K562 (cell line): ENCODE data around the gene ARHGAP35. TPM values are rescaled to one million over a fixed set of nuclear protein-coding genes. Genes with fewer than 3 reads are reported as not detected.

Experiments
- ATF6 ChIP-seq: sonication (generic); formaldehyde crosslinking; IDR thresholded peaks from 2 replicates; pipeline ENCODE4 v1.4.0; 2020; ENCODE audit warnings: mild to moderate bottlenecking, missing genetic modification reagents
- CCNT2 ChIP-seq: IDR thresholded peaks from 2 replicates; pipeline ENCODE4 v1.6.1; 2011; ENCODE audit warnings: borderline replicate concordance, low read depth, mild to moderate bottlenecking, moderate library complexity, mixed read lengths, low read length; ENCODE audit not compliant: insufficient read length; ENCODE audit errors: extremely low read depth
- E2F1 ChIP-seq: sonication (generic); formaldehyde crosslinking; IDR thresholded peaks from 2 replicates; pipeline ENCODE4 v1.8.1; 2023; ENCODE audit warnings: mild to moderate bottlenecking, missing genetic modification reagents, moderate library complexity
- HMGXB4 ChIP-seq: sonication (generic); formaldehyde crosslinking; IDR thresholded peaks from 2 replicates; pipeline ENCODE4 v1.8.1; 2023; ENCODE audit warnings: mild to moderate bottlenecking, missing genetic modification reagents
- L3MBTL2 ChIP-seq: fragments of 450-650 bp; IDR thresholded peaks from 2 replicates; pipeline ENCODE4 v1.6.1; 2016; ENCODE audit warnings: mild to moderate bottlenecking, moderate library complexity
- MAZ ChIP-seq, 2 experiments: fragments of 450-650 bp in 1 of 2; sonication (generic) in 1 of 2; formaldehyde crosslinking; IDR thresholded peaks in 1 of 2; conservative IDR thresholded peaks in 1 of 2; 2 replicates each; pipeline versions ENCODE4 v1.4.0 to v1.5.0; 2020; ENCODE audit warnings: mild to moderate bottlenecking in 1 of 2, missing genetic modification reagents in 1 of 2
- PKNOX1 ChIP-seq: fragments of 450-650 bp; IDR thresholded peaks from 2 replicates; pipeline ENCODE4 v1.6.1; 2016
- POLR2B ChIP-seq: fragments of 450-650 bp; IDR thresholded peaks from 2 replicates; pipeline ENCODE4 v1.6.1; 2018; ENCODE audit warnings: low read depth; ENCODE audit not compliant: partially characterized antibody
- RBM22 ChIP-seq: fragments of 200-400 bp; formaldehyde crosslinking; IDR thresholded peaks from 2 replicates; pipeline ENCODE4 v1.6.1; 2018; ENCODE audit warnings: low read length, low read depth; ENCODE audit not compliant: poor library complexity, severe bottlenecking
- RNF219 ChIP-seq: fragments of 250-450 bp; sonication (Bioruptor Pico); IDR thresholded peaks from 2 replicates; pipeline ENCODE4 v1.5.0; 2022; ENCODE audit warnings: mild to moderate bottlenecking
- SAP30 ChIP-seq: fragments of 200-600 bp; sonication (generic); IDR thresholded peaks from 2 replicates; pipeline ENCODE4 v1.6.1; 2012; ENCODE audit warnings: borderline replicate concordance, low read depth, mild to moderate bottlenecking, moderate library complexity, low read length, control low read depth, inconsistent platforms; ENCODE audit not compliant: insufficient read depth, poor library complexity, severe bottlenecking
- ZFP30 ChIP-seq: fragments of 250-450 bp; sonication (Bioruptor Pico); IDR thresholded peaks from 2 replicates; pipeline ENCODE4 v1.8.0; 2022; ENCODE audit warnings: moderate library complexity, mild to moderate bottlenecking, inconsistent platforms, borderline replicate concordance
- ZNF134 ChIP-seq: fragments of 250-450 bp; sonication (Bioruptor Pico); conservative IDR thresholded peaks from 2 replicates; pipeline ENCODE4 v1.4.0; 2020
- ZNF584 ChIP-seq: fragments of 200-800 bp; sonication (Bioruptor generic); IDR thresholded peaks from 2 replicates; pipeline ENCODE4 v1.6.1; 2016; ENCODE audit warnings: low read depth, mild to moderate bottlenecking, missing genetic modification characterization, missing compliant biosample characterization
- ZNF644 ChIP-seq: fragments of 200-800 bp; sonication (Bioruptor generic); IDR thresholded peaks from 2 replicates; pipeline ENCODE4 v1.6.1; 2016; ENCODE audit warnings: low read depth, missing genetic modification characterization, missing compliant biosample characterization
- ZNF696 ChIP-seq: fragments of 250-450 bp; sonication (Bioruptor Pico); conservative IDR thresholded peaks from 2 replicates; pipeline ENCODE4 v1.4.0; 2020; ENCODE audit warnings: mild to moderate bottlenecking, moderate library complexity
- polyA plus RNA-seq, 8 experiments: library from polyadenylated mRNA; depleted of rRNA in 4 of 8; stranded (reverse) in 5 of 8; unstranded in 3 of 8; fragments of >200 nt; fragmentation: Nextera tagmentation in 2 of 8; fragmentation: Illumina TruSeq in 1 of 8; extraction: Ambion mirVana in 2 of 8; extraction: Trizol in 1 of 8; gene quantifications; 2 replicates each; pipeline versions ENCODE4 v1.2.1 to v1.2.3, GENCODE V29; 2011 to 2014; ENCODE audit warnings: inconsistent platforms in 1 of 8, missing spikeins in 1 of 8
- total RNA-seq, 7 experiments: library from RNA; depleted of rRNA in 6 of 7; stranded (reverse); fragments of >200 nt in 6 of 7; fragmentation: Illumina TruSeq in 2 of 7; extraction: Trizol in 2 of 7; gene quantifications; 2 replicates each; pipeline versions ENCODE4 v1.2.1 to v1.2.3, GENCODE V29; 2011 to 2021; ENCODE audit warnings: low replicate concordance in 1 of 7

ARHGAP35 gene
- total and polyA plus RNA-seq, 9 of the 15 experiments (the other 6 are each of a cell fraction or from before 2014, with no cell fraction given): 0.27 to 26.4 (median 10.2) TPM

GRCh38 chr19:46850228-46851203 is 10.3 kb upstream of the ARHGAP35 start, which contains the start of gene AP2S1 (continued):
- TF ChIP-seq HMGXB4 (CRISPR knock-in tag): 0 out of 2 replicates have a peak, but pooled peaks have one; percentile 57
- peak; percentile 78 for TF ChIP-seq L3MBTL2
- TF ChIP-seq ZNF134: peak; percentile 74; the same call in 1 of the 2 replicates
- peak; percentile 66 to 77; a peak in 2 of 4 replicates for TF ChIP-seq MAZ (CRISPR knock-in tag; conservative IDR thresholded peaks at IDR 0.05 in 1 of 2, IDR thresholded peaks at IDR 0.05 in 1 of 2)
- no peak for TF ChIP-seq ATF6 (CRISPR knock-in tag)
- no peak for TF ChIP-seq RNF219 (CRISPR knock-in tag)
- no peak for TF ChIP-seq ZNF696 (CRISPR knock-in tag)
- TF ChIP-seq SAP30: peak; percentile 36
- TF ChIP-seq CCNT2: peak; percentile 37
- peak; percentile 68 for TF ChIP-seq RBM22
- TF ChIP-seq POLR2B: peak; percentile 80
- TF ChIP-seq PKNOX1: 0 out of 2 replicates have a peak, but pooled peaks have one; percentile 3
- TF ChIP-seq E2F1 (CRISPR knock-in tag): peak; percentile 72; the same call in 1 of the 2 replicates
- TF ChIP-seq ZNF584 (CRISPR knock-in tag): peak; percentile 98
- TF ChIP-seq ZNF644 (tag): peak; percentile 99
- TF ChIP-seq ZFP30 (CRISPR knock-in tag): no peak
